GM21717 (cell line): ENCODE results near the gene FBLN2.

Experiments
- ATAC-seq: cut with Tn5 transposase; IDR thresholded peaks from one replicate; pipeline ENCODE4 v1.9.1; 2021; ENCODE audit warnings: mild to moderate bottlenecking, moderate library complexity; ENCODE audit not compliant: unreplicated experiment

FBLN2 gene

GRCh38 chr3:13577181-13578121 is 28.5 kb downstream of the FBLN2 start:
- no peak for ATAC-seq

GRCh38 chr3:13578251-13578650 is 29.3 kb downstream of the FBLN2 start:
- ATAC-seq, result no peak

GRCh38 chr3:13579063-13579462 is 30.1 kb downstream of the FBLN2 start:
- no peak for ATAC-seq

GRCh38 chr3:13580256-13581023 is 31.5 kb downstream of the FBLN2 start:
- no peak for ATAC-seq

DNA sequence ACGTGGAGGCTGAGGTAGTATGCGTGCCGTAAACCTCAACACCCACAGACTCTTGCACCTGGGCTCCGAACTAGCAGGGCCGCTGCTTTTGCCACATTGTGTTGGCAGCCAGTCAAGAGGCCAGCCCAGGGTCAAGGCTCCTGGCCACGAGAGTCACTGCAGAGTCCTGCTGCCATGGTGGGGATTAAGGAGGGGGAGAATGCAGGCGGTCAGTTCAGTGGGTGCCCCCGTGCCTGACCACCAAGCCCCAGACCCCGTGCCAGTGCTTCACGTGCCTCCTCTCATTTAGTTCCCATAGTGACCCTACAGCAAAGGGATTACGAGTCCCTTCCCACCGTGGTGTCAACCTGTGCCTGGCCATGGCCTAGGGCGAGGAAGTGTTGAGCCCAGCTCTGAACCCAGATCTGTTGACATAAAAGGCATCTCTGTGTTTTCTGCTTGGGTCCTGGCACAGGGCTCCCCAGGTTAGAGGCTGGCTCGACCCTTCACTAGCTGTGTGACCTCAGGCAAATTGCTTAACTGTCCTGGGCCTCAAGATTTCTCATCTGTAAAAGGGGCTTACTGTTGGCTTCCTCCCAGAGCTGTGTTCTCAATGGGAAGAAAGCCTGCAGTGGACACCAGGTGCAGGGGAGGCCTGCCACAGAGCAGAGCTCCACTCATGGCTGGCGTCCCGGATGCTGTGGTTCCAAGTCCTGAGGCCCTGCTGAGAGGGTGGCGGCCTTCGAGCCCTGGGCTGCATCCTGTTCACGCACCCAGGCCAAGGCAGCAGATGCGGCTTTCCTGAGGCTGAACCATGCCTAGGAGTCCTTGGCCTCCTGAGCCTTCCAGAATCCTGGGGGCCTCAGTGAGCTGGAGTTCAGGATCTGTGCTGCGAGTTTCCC is 32.8 kb downstream of the FBLN2 start:
- ATAC-seq, result no peak

GRCh38 chr3:13582366-13583250 is 33.7 kb downstream of the FBLN2 start:
- ATAC-seq, result no peak

GRCh38 chr3:13583251-13584180 is 34.6 kb downstream of the FBLN2 start:
- no peak for ATAC-seq

GRCh38 chr3:13584427-13584891 is 35.5 kb downstream of the FBLN2 start:
- ATAC-seq, result no peak

GRCh38 chr3:13584901-13585300 is 36.0 kb downstream of the FBLN2 start:
- no peak for ATAC-seq

DNA sequence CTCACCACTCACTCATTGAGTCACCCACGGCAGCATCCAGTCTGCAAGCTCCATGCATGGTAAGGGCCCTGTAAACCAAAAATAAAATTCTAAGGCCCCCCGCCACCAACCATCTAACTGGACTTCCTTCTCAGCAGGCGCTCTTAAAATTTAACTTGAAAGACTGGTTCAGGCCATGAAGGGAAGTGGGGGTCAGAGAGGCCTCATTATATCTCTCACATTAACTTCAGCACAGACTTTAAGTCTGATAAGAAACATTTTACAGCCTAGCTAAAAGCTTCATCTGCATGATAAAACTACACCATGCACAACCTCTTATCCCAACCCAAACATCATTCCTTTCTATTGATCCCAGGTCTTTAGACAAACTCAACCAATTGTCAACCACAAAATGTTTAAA is 38.5 kb downstream of the FBLN2 start:
- ATAC-seq, result no peak

- ATAC-seq, result no peak
Measured at GRCh38 chr3:13588221-13588701, 39.3 kb downstream of the FBLN2 start.

DNA sequence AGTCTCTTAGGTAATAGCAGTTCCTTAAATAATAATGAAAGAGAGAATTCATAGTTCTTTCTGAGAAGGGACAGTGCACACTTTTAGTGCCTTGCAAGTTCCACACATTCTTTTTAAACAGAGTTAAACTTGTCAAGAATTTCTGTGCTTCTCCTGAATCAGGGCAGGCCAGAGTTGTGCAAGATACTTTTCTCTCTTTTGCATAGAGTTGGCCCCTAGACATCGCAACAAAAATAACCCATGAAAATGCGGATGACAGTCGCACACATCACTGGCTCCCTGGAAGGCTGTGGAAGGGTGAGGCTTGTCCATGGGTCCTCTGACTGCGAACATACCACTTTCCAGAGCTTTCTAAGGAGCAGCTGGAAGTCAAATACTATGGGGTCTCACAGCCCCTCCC is 40.1 kb downstream of the FBLN2 start:
- no peak for ATAC-seq

DNA sequence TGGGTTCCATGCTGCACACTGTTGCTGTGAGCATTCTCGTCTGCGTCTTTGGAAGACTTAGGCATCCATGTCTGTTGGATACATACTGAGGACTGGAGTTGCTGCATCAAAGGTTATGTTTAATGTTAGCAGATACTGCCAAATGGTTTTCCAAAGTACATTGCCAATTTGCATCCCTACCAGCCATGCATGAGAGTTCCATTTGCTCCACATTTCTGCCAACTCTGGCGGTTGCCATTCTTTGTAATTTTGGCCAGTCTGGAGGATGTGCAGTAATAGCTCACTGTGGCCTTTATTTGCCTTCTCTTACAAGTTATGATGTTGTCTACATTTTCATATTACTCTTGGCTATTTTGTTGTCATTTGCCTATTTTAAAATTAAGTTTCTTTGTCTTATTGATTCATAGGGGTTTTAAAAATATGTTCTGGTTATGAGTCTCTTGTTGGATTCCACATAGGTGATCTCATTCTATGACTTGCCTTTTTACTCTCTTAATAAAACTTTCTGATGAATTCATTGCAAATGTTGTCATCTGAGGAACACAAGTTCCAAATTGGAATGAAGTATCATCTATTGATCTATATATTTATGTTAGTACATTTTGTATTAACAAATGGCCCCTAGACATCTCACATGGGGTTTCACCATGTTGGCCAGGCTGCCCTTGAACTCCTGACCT is 42.1 kb downstream of the FBLN2 start:
- no peak for ATAC-seq

DNA sequence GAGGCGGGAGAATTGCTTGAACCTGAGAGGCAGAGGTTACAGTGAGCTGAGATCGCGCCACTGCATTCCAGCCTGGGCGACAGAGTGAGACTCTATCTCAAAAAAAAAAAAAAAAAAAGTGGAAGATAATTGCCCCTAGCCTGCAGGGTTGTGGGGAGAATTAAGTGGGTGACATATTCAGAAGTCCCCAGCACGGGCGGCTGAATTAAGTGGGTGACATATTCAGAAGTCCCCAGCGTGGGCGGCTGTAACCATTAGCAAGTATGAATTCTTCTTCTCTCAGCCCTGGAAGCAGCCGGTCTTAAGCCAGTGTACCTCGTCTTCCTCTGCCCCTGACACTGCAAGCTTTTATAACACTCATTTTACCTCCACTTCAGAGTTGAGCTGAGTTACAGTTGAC is 44.7 kb downstream of the FBLN2 start:
- no peak for ATAC-seq

- no peak for ATAC-seq
Measured at GRCh38 chr3:13594146-13594545, 45.2 kb downstream of the FBLN2 start.

- ATAC-seq, result no peak
Measured at GRCh38 chr3:13594991-13595421, 46.1 kb downstream of the FBLN2 start.

GRCh38 chr3:13595485-13595884 is 46.6 kb downstream of the FBLN2 start:
- ATAC-seq, result no peak
